Measurements from ENCODE around the gene BRD3. TPM values are rescaled to one million over a fixed set of nuclear protein-coding genes. Genes with fewer than 3 reads are reported as not detected.
A peak's percentile ranks its signal among the peaks of the same experiment; 100 is the strongest.

Gene BRD3
- total RNA-seq, 1 experiment from 2014 or later: 47.3 TPM

DNA sequence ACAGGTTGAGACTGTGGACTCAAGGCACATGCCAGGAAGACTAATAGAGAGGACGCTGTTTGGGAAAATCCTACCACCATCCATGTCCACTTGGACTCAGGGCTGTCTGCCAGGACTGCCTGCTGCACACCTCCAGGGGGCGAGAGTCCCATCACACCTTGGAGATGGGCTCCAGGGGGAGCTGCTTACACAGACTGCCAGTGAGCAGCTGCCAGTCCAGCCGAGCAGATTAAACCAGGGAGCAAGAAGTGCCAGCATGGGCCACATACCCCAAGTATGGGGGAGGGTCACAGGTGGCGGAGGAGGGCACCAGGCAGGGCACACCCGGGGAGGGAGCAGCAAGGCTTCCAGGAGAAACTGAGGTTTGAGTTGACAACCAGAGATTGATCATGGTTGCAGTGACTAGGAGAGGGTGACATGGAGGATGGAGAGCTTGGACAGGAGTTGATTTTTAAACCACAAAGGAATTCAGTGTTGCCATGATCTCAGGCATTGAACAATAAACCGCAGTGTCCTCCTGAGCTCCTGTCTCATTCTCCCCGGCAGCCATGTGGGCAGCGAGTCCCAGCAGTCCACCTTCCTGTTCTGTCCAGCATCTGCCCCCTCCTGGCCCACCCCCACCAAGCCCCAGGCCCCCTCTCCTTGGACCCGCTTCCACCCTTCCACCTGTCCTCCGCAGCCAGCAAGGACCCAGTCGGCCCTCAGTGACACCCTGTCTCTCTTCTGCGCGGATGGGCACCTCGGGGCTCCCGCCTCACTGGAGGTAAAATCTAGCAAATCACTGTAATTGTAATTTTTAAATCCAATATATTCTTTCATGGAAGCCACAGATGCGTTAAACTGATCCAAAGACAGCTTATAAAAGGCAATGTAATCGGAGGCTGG, 72.6 kb downstream of the BRD3 start:
- Histone ChIP-seq H3K27ac (no peak overlapping the region), H3K4me2 (no peak overlapping the region), H3K36me3 (ENCODE audit: low read depth) (no peaks in the 10 kb centered on the region), H3F3A (ENCODE audit: insufficient read depth, low read depth) (no peaks in the 10 kb centered on the region), H4K20me1 (ENCODE audit: insufficient read depth) (peaks cover 8% of the 10 kb centered on the region), H3K9me3 (ENCODE audit: insufficient read depth, low read depth) (no peaks in the 10 kb centered on the region), H3K27me3 (ENCODE audit: insufficient read depth, low read depth) (no peaks in the 10 kb centered on the region), H3K4me1 (replicated peaks; ENCODE audit: insufficient read depth) (peaks cover 10% of the 10 kb centered on the region), H3K4me3 (no peak overlapping the region), H3K79me2 (ENCODE audit: low read depth) (peaks cover 10% of the 10 kb centered on the region), H3K9me2 (ENCODE audit: insufficient read depth) (no peaks in the 10 kb centered on the region), H2AFZ (no peak overlapping the region)
- TF ChIP-seq, protein P1, sequence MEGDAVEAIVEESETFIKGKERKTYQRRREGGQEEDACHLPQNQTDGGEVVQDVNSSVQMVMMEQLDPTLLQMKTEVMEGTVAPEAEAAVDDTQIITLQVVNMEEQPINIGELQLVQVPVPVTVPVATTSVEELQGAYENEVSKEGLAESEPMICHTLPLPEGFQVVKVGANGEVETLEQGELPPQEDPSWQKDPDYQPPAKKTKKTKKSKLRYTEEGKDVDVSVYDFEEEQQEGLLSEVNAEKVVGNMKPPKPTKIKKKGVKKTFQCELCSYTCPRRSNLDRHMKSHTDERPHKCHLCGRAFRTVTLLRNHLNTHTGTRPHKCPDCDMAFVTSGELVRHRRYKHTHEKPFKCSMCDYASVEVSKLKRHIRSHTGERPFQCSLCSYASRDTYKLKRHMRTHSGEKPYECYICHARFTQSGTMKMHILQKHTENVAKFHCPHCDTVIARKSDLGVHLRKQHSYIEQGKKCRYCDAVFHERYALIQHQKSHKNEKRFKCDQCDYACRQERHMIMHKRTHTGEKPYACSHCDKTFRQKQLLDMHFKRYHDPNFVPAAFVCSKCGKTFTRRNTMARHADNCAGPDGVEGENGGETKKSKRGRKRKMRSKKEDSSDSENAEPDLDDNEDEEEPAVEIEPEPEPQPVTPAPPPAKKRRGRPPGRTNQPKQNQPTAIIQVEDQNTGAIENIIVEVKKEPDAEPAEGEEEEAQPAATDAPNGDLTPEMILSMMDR (conservative IDR thresholded peaks at IDR 0.05): no peak
- no peak for TF ChIP-seq EZH2 (IDR thresholded peaks at IDR 0.05; ENCODE audit: low read depth)
- ChIA-PET POLR2A (ENCODE audit: unreplicated experiment) (interaction anchor here (0.6 kb wide), 1 partner anchor 453 kb away, joined by 3 read pairs; no protein-coding TSS in a partner anchor), CTCF (interaction anchor here (0.6 to 3.0 kb wide), 7 partner anchors 11 to 279 kb away, joined by 3 to 27 read pairs (median 4); partner anchors contain the start of gene BRD3OS)
- DNase-seq: peak in 1 of 2 experiments; percentile 50
- intact Hi-C loops (cut with micrococcal nuclease; ENCODE audit: unreplicated experiment): loop anchor here (2.0 kb wide), 1 partner anchor 72 kb away; no protein-coding TSS in a partner anchor
- no TSS peak for BruUV-seq (replicated peaks)

DNA sequence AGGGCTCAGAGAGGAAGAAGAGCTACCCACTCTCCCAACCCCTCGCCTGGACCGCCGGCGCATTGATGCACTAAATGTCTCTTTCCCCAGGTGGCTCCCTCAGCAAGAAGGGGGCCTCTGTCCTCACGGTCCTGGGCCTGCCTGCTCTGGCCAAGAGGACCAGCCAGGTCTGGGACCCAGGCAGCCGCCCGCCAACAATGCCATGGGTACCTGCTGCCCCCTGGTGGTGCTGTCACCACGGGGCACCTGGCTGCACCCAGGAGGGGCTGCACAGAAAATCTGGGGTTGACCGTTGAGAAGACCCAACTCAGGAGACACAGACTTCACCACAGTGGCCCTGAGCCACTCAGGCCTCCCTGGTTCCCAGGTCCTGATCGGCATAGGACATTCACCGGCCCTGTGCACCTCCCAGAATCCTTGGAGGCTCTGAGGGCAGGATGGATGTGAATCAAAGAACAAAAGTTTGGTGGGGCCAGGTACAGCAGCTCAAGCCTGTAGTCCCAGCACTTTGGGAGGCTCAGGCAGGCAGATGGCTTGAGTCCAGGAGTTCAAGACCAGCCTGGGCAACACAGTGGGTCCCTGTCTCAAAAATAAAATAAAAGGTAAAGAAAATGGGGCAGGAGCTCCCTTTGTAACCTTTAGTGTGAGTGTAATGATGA, 73.3 kb downstream of the BRD3 start:
- Histone ChIP-seq H3K36me3 (ENCODE audit: low read depth) (no peaks in the 10 kb centered on the region), H2AFZ (no peak overlapping the region), H3K9me2 (ENCODE audit: insufficient read depth) (no peaks in the 10 kb centered on the region), H3F3A (ENCODE audit: insufficient read depth, low read depth) (no peaks in the 10 kb centered on the region; the same call in 1 of the 2 replicates), H3K4me1 (replicated peaks; ENCODE audit: insufficient read depth) (peaks cover 17% of the 10 kb centered on the region), H3K27me3 (ENCODE audit: insufficient read depth, low read depth) (no peaks in the 10 kb centered on the region), H4K20me1 (ENCODE audit: insufficient read depth) (peaks cover 16% of the 10 kb centered on the region), H3K79me2 (ENCODE audit: low read depth) (peaks cover 17% of the 10 kb centered on the region), H3K4me3 (no peak overlapping the region), H3K9me3 (ENCODE audit: insufficient read depth, low read depth) (no peaks in the 10 kb centered on the region), H3K4me2 (no peak overlapping the region), H3K27ac (no peak overlapping the region)
- TF ChIP-seq, protein P1 (conservative IDR thresholded peaks at IDR 0.05): peak; percentile 97
- no peak for TF ChIP-seq EZH2 (IDR thresholded peaks at IDR 0.05; ENCODE audit: low read depth)
- ChIA-PET POLR2A (ENCODE audit: unreplicated experiment) (interaction anchor here (0.6 kb wide), 1 partner anchor 454 kb away, joined by 3 read pairs; no protein-coding TSS in a partner anchor), CTCF (interaction anchor here (0.6 to 3.0 kb wide), 9 partner anchors 20 to 279 kb away, joined by 3 to 27 read pairs (median 4); partner anchors contain the start of gene BRD3OS)
- intact Hi-C loops (cut with micrococcal nuclease; ENCODE audit: unreplicated experiment): loop anchor here (1.0 to 2.0 kb wide), 5 partner anchors 72 to 267 kb away; no protein-coding TSS in a partner anchor
- DNase-seq: peak in 1 of 2 experiments; percentile 85
- no TSS peak for BruUV-seq (replicated peaks)

DNA sequence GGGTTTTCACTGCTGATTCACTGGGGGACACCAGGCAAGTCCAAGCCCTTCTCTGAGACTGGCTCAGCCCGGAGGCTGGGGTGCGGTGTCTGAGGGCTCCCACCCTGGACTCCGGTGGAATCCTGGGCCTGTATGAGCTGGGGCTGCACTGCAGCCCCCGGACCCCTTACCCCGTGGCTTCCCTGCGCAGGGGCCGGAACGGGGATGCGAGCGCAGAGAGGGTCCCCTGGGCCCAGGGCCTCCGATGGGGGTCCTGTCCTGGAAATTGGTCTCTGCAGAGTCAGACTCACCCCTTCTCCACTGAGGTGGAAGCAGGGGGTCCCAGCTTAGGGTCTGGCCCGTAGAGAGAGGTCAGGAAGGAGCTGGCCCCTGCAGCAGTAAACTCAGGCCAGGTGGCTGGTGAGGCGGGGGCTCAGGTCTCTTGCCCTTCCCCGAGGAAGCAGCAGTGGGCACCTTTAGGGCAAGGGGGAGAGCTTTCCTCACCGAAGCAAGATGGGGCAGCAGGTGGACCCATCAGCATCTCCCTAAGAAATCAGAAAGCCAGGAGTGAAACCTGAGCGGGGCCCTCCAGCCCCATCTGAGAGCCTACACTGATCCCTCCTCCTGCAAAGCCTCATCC, 74.1 kb downstream of the BRD3 start:
- H3K4me1 ChIP-seq (replicated peaks; ENCODE audit: insufficient read depth): peaks cover 17% of the 10 kb centered on the region
- BruUV-seq (replicated peaks): no TSS peak
- H4K20me1 ChIP-seq (ENCODE audit: insufficient read depth): peaks cover 18% of the 10 kb centered on the region
- peaks cover 24% of the 10 kb centered on the region for H3K79me2 ChIP-seq (ENCODE audit: low read depth)
- DNase-seq: no peak
- CTCF ChIA-PET: interaction anchor here (0.6 to 3.0 kb wide), 13 partner anchors 31 to 471 kb away, joined by 3 to 27 read pairs (median 4); partner anchors contain the start of genes BRD3OS and WDR5
- H3K9me3 ChIP-seq (ENCODE audit: insufficient read depth, low read depth): no peaks in the 10 kb centered on the region
- POLR2A ChIA-PET (ENCODE audit: unreplicated experiment): interaction anchor here (0.6 kb wide), 1 partner anchor 212 kb away, joined by 4 read pairs; no protein-coding TSS in a partner anchor
- H3K4me3 ChIP-seq: peak overlapping the region; percentile 98
- H3K36me3 ChIP-seq (ENCODE audit: low read depth): no peaks in the 10 kb centered on the region
- peak overlapping the region; percentile 97 for H3K4me2 ChIP-seq
- no peaks in the 10 kb centered on the region for H3K27me3 ChIP-seq (ENCODE audit: insufficient read depth, low read depth)
- no peaks in the 10 kb centered on the region for H3K9me2 ChIP-seq (ENCODE audit: insufficient read depth)
- no peak overlapping the region for H3K27ac ChIP-seq
- TF ChIP-seq EZH2 (IDR thresholded peaks at IDR 0.05; ENCODE audit: low read depth): no peak
- TF ChIP-seq, protein P1 (conservative IDR thresholded peaks at IDR 0.05): no peak
- intact Hi-C loops (cut with micrococcal nuclease; ENCODE audit: unreplicated experiment): loop anchor here (1.0 to 2.0 kb wide), 8 partner anchors 31 to 266 kb away; partner anchors contain the start of gene BRD3OS
- peak overlapping the region; percentile 91; the same call in 1 of the 2 replicates for H2AFZ ChIP-seq
- H3F3A ChIP-seq (ENCODE audit: insufficient read depth, low read depth): no peaks in the 10 kb centered on the region; the same call in 1 of the 2 replicates
